H1 (cell line): Measurements from ENCODE around the gene INVS. TPM values are rescaled to one million over a fixed set of nuclear protein-coding genes. Genes with fewer than 3 reads are reported as not detected.

ENCODE experiments used
- E2F6 ChIP-seq: IDR thresholded peaks from 2 replicates; pipeline ENCODE4 v1.6.1; 2012; ENCODE audit warnings: inconsistent platforms
- FOSL1 ChIP-seq: IDR thresholded peaks from 2 replicates; pipeline ENCODE4 v1.6.1; 2011; ENCODE audit warnings: mild to moderate bottlenecking, low read depth, low read length, moderate library complexity; ENCODE audit not compliant: insufficient read depth
- PHF8 ChIP-seq: fragments of 200-600 bp; sonication (generic); conservative IDR thresholded peaks from 2 replicates; pipeline ENCODE4 v1.7.1; 2012; ENCODE audit warnings: low read depth, mild to moderate bottlenecking, inconsistent platforms, low read length, moderate library complexity
- SP4 ChIP-seq: IDR thresholded peaks from 2 replicates; pipeline ENCODE4 v1.6.1; 2012; ENCODE audit warnings: low read length, inconsistent platforms
- polyA plus RNA-seq, 7 experiments: library from polyadenylated mRNA; depleted of rRNA in 3 of 7; stranded (reverse) in 5 of 7; unstranded in 2 of 7; fragments of >200 nt in 5 of 7; fragments of 200-250 nt in 2 of 7; gene quantifications; 1 replicate in 5 of 7; 2 replicates in 1 of 7; 4 replicates in 1 of 7; pipeline versions ENCODE4 v1.2.1 to v1.2.3, GENCODE V29; 2011 to 2013; ENCODE audit warnings: missing spikeins in 2 of 7, mixed read lengths in 2 of 7
- total RNA-seq: library from RNA; stranded (reverse); fragmentation: NEBNext Ultra II Directional; extraction: Animal tissue kit (Norgen Biotek cat#: 25700); gene quantifications from 2 replicates; pipeline ENCODE4 v1.2.1, GENCODE V29; 2021

Gene INVS
- total and polyA plus RNA-seq, 2 of the 8 experiments (the other 6 are each of a cell fraction or from before 2014, with no cell fraction given) = 4.1 to 6.9 TPM

GRCh38 chr9:100190339-100190738 is 91.3 kb downstream of the INVS start (continued):
- TF ChIP-seq SP4 (no peak), E2F6 (no peak), FOSL1 (no peak), PHF8 (no peak)
